GM19238 (cell line): ENCODE results near the gene EGR2.
A peak's percentile ranks its signal among the peaks of the same experiment; 100 is the strongest.

ENCODE experiments used
- DNase-seq: peaks from one replicate; pipeline ENCODE4 v3.0.0; 2011; ENCODE audit warnings: low spot score; ENCODE audit not compliant: insufficient read length

The EGR2 gene

GRCh38 chr10:62818426-62819011, 2.4 kb upstream of the EGR2 start:
- DNase-seq, result no peak

- DNase-seq, result peak; percentile 82
Measured at GRCh38 chr10:62817766-62818425, 1.7 kb upstream of the EGR2 start.

DNA sequence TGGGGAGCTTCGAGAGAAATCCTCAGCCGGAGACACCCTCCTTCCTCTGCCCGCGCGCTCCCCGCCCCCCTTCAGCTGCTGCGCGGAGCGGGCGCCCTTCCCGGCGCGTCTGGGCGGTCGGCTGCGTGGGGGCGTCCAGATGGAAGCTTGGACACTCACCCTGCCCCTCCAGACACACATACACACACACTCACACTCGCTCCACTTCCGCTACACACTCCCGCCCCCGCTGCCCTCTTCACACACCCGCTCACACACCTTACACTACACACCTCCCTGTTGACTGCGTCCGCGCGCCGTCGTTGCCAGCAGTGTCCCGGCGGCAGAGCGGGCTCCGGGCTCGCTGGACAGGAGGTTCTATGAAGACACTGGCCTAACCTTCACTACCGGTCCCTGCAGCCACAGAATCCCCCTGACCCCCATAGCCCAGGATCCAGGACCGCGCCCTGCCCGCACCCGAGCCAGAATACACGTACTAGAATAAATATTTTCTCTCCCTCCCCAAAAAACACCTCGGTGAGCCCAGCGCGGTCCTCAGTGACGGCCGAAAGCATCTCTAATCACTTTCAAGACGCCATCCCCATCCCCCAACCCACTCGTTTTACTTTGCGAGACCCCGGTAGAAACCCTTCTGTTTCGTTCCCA, 1.1 kb upstream of the EGR2 start:
- peak; percentile 48 for DNase-seq

- no peak for DNase-seq
Measured at GRCh38 chr10:62816076-62816330, 163 bp downstream of the EGR2 start.

GRCh38 chr10:62815381-62816075, 638 bp downstream of the EGR2 start:
- no peak for DNase-seq

DNA sequence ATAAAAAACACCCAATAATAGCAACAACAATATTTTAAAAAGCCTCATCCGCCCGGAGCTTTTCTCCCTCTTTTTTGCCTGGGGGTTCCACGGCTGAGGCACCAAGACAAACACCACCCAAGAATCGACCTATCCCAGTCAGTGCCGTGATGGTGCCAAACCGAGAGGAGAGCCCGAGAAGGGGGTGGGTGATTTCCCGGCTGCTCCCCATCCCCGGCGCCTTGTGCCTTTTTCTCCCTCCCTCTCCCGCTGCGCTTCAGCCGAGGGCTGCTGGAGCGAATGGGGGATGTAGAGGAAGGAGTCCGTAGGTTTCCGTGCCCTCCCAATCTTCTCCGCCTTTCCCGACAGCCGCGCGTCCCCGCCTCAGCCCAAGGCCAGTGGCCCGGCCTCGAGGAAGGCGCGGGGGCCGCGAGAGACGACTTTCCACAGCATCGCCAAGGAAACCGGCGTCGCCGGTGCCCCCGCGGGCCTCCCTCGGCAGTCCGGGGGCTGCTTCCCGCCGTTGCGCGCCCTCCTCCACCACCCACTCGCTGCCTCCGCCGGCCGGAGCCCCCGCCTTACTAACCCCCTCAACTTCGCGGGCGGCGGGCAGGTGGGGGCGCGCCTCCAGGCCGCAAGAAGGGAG, 1.3 kb downstream of the EGR2 start:
- DNase-seq, result no peak

DNA sequence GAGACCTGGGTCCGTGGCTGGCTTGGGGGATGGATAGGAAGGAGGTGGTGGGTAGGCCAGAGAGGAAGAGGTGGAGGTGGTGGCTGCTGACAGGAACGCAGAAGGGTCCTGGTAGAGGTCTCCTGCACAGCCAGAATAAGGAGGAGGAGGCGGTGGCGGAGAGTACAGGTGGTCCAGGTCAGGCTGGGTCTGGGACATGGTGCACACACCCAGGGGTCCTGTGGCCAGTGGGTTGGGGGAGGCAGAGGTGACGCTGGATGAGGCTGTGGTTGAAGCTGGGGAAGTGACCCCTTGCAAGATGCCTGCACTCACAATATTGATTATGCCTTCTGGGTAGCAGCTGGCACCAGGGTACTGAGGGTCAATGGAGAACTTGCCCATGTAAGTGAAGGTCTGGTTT, 2.2 kb downstream of the EGR2 start:
- no peak for DNase-seq

- DNase-seq, result no peak
Measured at GRCh38 chr10:62813453-62813852, 2.7 kb downstream of the EGR2 start.

DNA sequence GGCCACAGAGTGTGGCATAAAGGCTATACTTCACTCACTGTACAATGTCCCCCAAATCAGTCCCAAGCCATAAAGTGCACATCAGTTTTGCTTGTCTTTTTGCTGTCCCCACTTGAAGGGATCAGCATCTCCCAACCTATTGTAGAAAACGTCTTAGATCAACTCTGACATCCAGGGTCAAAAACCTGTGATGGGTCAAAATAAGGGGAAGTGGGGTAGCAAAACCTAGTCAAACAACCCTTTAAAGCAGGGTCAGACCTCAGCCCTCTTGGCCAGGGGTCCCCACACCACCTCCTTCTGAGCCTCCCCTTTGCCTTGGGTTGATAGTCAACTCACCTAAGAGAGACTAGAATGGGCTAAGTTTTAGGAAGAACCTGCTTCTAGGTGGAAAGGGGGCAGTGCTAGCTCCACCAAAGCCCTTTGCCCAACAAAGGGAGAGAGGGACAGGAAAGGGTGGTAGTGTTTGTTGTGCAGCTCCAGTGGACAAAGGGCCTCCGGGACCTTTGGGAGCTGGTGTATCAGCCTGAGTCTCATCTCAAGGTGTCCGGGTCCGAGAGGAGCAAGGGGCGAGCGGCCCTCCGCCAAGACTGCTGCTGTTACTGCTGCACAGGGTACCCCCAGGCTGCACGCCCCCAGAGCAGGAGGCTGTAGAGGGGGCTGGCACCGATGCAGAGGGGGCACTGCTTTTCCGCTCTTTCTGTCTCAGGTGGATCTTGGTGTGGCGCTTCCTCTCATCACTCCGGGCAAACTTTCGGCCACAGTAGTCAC, 3.3 kb downstream of the EGR2 start:
- DNase-seq, result no peak

DNA sequence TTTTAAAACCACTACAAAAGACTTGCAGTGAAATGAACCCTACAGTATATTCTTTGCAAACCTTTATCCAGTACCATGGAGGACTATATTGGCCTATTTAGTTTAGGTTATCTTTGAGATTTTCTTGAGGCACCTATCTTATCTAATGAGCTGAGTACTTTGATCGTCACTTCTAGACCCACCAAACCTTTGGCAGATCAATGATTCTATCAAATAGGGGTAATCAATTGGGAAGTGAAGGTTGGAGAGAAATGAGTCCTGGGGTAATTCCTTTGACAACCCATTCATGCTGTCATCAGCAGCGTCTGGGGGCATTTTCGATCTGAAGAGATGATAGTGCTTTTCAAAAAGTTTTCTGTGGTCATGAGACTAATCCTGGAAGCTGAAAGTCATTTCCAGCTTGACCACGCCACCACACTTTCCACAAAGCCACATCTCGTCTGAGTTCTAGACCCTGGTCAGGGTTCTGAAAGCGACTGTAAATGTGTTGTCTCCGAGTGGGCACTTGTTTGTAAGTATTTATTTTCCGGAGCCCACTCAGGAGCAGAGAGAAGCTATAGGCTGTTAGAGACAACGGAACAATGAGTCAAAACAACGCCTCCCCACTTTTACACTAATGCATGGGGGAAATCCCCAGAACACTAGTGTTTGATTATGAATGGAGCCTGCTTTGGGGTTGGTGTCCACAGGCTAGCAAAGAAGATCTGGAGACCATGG, 4.8 kb downstream of the EGR2 start:
- DNase-seq, result peak; percentile 39

DNA sequence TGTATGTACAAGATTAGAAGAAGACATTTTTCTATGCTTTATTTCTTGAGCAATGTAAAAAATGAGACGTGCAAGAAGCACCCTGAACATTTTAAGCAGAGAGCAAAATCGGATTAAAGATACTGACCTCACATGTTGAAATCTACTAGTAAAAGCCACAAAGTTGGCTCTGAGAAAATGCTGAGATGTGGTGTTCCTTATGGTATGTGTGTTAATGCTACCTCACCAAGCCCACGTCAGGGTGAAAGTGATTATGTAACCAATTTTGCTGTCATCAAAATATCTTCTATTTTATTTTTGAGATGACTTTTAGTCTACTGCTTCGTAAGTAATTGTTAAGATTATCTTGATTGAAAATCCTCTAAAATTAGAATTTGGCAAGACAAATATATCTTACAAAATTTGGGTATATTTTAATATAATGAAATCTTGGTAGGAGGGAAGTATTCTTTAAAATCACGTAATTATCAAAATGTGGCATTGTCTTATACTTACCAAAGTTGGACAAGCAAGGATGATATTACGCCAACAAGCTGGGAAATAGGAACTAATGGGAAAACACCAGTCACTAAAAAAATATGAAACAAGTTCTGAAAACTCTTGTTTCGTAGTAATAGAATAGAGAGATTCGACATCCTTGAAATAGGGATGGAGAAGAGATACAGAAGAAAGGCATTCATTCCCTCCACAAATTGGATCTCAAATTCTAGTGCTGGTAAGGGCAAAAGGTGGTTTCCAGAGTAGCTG, 5.8 kb downstream of the EGR2 start:
- DNase-seq, result no peak

GRCh38 chr10:62806251-62806650, 9.9 kb downstream of the EGR2 start:
- DNase-seq, result no peak

- DNase-seq, result no peak
Measured at GRCh38 chr10:62805231-62806099, 10.7 kb downstream of the EGR2 start.

- peak; percentile 83 for DNase-seq
Measured at GRCh38 chr10:62804356-62805230, 11.6 kb downstream of the EGR2 start, which contains the start of gene ADO. Gene ADO (plus strand): TSS chr10:62804720. CDS start chr10:62805060, 340 bp downstream.

- DNase-seq, result no peak
Measured at GRCh38 chr10:62803724-62804355, 12.3 kb downstream of the EGR2 start.

DNA sequence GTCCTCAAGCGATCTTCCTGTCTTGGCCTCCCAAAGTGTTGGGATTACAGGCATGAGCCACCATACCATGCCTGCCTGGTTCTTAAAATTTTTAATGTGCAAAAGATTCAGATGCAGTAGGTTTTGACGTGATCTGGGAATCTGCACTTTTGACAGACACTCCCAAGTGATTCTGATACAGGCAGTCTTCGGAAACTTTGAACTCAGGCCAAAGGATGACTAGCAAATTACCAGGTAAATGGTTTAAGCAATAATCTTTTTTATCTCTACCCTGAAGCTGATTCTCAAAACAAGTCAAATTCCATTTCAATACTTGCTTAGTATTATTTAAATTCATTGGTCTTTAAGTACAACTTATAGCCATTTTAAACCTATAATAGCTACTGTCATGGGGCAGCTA, 14.3 kb downstream of the EGR2 start:
- no peak for DNase-seq

DNA sequence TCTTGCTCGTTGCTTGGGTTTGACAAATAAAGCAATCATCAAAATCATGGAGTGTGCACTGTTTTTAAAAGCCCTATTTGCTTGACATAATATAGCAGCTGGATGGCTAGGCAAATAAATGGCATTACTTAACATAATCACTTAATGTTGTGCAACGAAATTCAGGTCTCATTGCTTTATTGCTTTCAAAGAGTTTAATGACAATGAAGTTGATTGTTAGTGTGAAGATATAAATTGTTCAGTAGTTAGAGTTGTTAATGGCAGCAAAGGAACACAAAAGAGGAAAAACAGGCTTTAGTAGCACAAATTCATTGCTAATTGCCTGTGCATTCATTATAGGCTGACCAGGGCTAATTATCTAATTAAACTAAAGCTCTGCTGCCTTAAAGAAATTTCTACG, 19.3 kb downstream of the EGR2 start:
- DNase-seq, result no peak

GRCh38 chr10:62795762-62796161, 20.4 kb downstream of the EGR2 start:
- no peak for DNase-seq
